Measurements from ENCODE around the gene RAB6D.
"Not testable (repeated sequence)": the region's sequence is repeated elsewhere in the genome, so short reads cannot be mapped to it uniquely, and the experiment has no call there.

- not testable (repeated sequence) for TF ChIP-seq POLR2A (IDR thresholded peaks at IDR 0.05; ENCODE audit: low read depth, low read length); POLR2AphosphoS5 (IDR thresholded peaks at IDR 0.05; ENCODE audit: insufficient read depth, low read depth, low read length); CTCF (IDR thresholded peaks at IDR 0.05; ENCODE audit: extremely low read depth in 1 of 2, insufficient read depth in 1 of 2, low read depth in 1 of 2, low read length in 2 of 2)
Measured at GRCh38 chr2:131361773-131362172, 2.2 kb downstream of the RAB6D start.
